ENCODE measurements around the gene HNRNPK. TPM values are rescaled to one million over a fixed set of nuclear protein-coding genes. Genes with fewer than 3 reads are reported as not detected.
A peak's percentile ranks its signal among the peaks of the same experiment; 100 is the strongest.
"Not testable (repeated sequence)": the region's sequence is repeated elsewhere in the genome, so short reads cannot be mapped to it uniquely, and the experiment has no call there.

HNRNPK gene
- total RNA-seq, 1 donor from 2014 or later: 277 TPM

DNA sequence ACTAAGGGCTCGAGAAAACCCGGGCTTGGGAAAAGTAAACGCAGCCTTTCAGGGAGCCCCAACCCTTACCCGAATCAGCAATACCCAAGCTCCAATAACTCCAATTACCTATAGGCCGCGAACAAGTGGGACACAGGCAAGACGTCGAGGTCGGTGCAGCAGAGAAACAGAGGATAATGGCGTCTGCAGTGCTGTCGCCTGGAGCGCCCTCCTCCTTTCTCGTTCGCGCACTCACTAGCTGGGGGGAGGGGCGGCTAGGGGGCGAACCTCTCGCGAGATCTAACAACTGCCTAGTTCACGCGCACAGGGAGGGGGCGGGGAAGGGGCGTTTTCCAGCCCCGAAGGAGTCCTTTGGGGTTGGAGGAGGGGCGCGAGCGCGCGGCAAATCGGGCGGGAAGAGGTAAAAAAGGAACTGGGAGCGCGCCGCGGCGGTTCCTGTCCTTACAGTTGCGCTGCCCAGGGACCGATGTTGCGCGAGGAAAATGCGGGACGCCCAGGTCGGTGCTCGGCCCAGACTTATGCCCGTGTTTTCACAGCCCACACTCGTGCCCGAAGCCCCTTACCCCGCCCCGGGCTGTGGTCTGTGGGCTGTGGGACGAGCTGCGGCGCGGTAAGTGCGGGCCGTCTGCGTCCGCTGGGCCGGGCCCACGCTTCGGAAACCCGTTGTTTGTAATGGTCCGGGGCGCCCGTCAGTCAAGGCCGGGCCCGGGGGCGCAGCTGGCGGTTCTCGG, 545 bp upstream of the HNRNPK start, which contains the start of gene RMI1:
TSS of gene RMI1 (plus strand) at position 411 of the 731 bp plus-strand sequence. CDS start 20,182 bp downstream, outside the sequence.
- peak; percentile 95 for ATAC-seq
- intact Hi-C loops (cut with DNase I): loop anchor here (2.0 kb wide), 2 partner anchors 82 to 190 kb away; no protein-coding TSS in a partner anchor
- DNase-seq (ENCODE audit: missing footprints): peak; percentile 99

DNA sequence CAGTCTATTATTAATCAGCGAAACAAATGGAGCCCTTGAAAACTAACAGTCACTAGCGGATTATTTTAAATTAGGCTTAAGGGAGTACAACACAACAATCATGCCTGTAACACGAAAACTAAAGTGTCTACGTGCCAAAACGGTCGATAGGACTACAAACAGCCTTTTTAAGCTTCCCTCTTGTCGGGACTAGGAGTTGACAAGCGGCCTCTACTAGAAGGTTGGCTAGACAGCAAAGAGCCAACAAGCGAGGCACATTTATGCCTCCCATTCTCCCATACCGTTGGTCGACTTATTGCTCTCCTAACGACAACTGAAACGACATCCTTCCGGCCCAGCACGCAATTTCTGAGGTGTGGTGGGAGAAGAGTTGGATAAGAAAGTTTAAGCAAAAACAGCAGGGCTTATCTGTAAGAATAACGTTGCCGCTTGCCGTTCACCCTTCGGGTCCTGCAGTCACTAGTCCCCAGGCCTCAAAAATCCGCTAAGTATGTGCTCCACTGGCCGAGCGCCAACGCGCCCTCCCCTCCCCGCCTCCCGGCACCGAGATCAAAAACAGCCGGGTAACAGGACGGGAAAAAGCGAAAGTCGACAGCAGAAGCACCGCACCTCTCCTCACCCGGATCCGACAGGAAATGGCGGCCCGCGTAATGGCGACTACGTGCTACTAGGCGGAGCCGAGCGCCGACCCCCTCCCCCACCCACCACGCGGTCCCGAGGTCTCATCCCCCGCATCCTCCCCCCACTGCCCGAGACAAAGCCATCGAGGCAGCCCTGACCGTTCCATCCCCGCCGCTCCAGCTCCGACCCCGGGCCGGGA, 813 bp downstream of the HNRNPK start:
- peak; percentile 94 for DNase-seq (ENCODE audit: missing footprints)
- intact Hi-C loops (cut with DNase I): loop anchor here (2.0 kb wide), 1 partner anchor 22 kb away; a partner anchor contains a TSS
- ATAC-seq: peak; percentile 66

DNA sequence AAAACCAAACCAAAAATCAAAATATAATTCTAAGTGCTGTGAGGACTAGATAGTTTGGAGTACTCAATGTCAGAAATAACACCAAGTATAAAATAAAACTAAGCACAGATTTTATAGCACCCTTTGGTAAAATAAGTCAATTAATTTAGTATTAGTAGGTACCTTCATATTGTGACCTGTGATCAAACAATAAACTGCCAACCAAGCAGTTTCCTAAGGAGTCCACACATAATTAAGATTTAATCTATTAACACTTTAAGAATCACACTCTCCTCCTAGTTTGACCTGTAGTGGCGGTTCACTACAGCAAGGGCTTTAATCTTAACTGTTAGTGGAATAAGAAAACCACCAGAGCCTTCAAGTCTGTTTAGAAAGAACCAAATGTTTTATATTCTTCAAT, 2.8 kb downstream of the HNRNPK start:
- DNase-seq (ENCODE audit: missing footprints) (no peak), ATAC-seq (no peak)
- intact Hi-C loops (cut with DNase I): no loop called here

DNA sequence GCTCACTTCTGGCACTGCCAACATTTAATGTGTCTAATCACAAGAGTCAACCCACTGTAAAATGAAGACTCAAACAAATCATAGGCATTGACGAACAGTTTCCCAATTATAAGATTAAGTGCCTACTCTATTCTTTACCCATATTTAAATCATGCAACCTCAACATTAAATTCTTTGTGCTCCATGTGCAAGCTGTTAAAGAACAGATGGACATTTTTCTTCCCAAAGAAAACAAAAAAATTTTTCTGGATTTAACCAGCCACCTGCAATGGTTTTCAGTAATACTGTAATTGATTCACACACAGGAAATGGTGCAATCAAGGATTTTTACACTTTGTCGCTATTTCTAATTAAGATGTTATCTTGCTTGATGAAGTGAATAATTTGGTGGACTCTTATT, 3.6 kb downstream of the HNRNPK start:
- intact Hi-C loops (cut with DNase I): no loop called here
- DNase-seq (ENCODE audit: missing footprints) (no peak), ATAC-seq (no peak)

DNA sequence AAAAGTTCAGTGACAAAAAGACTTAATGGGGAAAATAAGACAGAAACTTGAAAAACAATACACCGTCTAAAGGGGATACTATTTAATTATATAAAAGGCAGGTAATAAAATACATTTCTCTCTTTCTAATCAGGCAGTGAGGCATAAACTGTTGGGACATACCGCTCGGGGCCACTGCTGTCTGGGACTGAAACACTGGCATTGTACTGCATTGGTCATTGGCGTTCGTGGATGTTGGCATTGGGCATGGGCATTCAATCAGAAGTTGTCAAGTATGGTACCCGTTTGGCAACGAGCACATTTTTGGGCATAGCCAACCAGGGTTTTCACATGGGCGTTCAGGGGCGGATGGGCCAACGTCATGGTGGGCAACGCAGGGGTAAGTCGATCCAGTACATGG, 4.7 kb downstream of the HNRNPK start:
- intact Hi-C loops (cut with DNase I): no loop called here
- DNase-seq (ENCODE audit: missing footprints) (no peak), ATAC-seq (no peak)

DNA sequence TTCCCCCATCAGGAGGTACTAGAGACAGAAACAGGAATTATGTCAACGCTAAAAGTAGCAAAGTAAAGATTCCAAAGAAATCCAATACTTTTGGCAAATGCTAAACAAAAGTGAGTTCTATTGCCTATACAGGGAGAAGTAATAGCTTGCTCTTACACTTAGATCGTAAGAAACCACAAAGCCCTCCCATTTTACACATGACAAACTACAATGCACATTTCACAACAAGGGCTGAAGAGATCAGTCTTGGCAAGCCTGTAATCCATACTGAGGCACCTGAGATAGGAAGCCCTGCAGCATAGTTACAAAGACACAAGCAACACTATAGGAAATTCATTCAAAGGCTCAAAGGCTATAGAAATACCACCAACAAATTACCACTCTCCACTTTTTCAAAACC, 7.7 kb downstream of the HNRNPK start:
- ATAC-seq: no peak
- intact Hi-C loops (cut with DNase I): no loop called here
- DNase-seq (ENCODE audit: missing footprints): no peak

DNA sequence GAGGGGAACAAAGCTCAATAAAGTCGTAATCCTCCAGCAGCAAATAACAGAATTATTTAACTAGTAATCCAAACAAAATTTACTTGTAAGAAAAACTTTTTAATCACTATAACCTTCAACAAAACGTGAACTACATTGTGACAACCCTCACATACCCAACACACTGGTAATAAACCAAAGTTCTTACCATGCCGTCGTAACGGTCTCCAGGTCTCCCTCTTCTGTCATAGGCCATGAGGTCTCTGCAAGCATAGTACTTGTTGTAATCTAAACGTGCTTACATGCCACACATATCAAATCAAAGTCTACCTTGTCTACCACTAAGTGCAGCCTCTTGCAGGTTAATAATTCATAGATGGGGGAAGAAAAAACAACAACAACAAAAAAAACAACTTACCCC, 8.5 kb downstream of the HNRNPK start:
- DNase-seq (ENCODE audit: missing footprints) (no peak), ATAC-seq (no peak)
- intact Hi-C loops (cut with DNase I): no loop called here

DNA sequence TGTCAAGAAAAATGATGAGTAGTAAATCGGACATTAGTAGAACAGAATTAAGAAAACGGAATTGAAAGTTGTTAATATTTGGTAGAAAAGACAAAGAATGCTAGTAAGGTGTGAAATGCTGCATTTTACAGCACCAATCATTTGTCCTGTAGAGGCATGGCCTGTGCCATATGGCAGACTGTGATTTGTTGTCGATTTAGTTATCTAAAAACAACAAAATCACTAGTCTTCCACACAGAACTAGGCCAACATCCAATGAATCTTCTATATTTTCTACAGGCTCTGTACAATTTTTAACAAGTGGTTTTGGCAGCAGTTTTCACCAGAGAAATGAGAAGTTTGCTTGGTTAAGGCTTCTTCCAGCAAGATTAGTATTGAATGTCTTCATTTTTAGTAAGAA, 10.4 kb downstream of the HNRNPK start:
- no peak for DNase-seq (ENCODE audit: missing footprints)
- ATAC-seq: no peak
- intact Hi-C loops (cut with DNase I): no loop called here

DNA sequence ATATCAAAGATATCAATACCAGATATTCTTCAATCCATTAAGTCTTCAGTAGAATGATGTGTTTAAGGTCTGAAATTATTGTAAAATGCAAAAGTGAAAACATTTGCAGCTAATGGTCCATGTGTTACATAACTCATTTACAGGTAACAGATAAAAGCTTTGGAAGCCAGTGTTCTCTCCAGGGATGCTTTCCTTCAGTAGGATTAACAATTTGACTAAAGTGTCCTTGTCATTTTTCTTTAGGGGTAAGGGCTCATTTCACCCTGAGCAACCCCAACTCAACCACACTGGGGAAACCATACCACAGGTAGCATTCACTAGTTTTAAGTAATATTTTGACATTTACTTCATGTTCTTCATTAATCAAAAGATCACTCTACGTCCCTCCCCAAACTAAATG, 12.9 kb downstream of the HNRNPK start:
- no peak for ATAC-seq

DNA sequence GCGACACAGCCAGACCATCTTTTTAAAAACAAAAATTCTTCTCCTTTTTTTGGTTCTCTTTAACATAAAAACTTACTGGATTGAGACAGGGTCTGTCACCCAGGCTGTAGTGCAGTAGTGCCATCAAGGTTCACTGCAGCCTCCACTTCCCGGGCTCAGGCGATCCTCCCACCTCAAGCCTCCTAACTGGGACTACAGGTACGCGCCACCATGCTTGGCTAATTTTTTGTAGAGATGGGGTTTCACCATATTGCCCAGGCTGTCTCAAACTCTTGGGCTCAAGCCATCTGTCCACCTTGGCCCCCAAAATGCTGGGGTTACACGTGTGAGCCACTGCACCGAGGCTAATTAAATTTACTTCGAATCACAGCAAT, 13.8 kb downstream of the HNRNPK start:
- peak; percentile 14 for ATAC-seq
- no peak for DNase-seq (ENCODE audit: missing footprints)
- intact Hi-C loops (cut with DNase I): no loop called here

More for the DNA sequence above, 12.9 kb downstream of the HNRNPK start:
- DNase-seq (ENCODE audit: missing footprints): no peak
- intact Hi-C loops (cut with DNase I): no loop called here

DNA sequence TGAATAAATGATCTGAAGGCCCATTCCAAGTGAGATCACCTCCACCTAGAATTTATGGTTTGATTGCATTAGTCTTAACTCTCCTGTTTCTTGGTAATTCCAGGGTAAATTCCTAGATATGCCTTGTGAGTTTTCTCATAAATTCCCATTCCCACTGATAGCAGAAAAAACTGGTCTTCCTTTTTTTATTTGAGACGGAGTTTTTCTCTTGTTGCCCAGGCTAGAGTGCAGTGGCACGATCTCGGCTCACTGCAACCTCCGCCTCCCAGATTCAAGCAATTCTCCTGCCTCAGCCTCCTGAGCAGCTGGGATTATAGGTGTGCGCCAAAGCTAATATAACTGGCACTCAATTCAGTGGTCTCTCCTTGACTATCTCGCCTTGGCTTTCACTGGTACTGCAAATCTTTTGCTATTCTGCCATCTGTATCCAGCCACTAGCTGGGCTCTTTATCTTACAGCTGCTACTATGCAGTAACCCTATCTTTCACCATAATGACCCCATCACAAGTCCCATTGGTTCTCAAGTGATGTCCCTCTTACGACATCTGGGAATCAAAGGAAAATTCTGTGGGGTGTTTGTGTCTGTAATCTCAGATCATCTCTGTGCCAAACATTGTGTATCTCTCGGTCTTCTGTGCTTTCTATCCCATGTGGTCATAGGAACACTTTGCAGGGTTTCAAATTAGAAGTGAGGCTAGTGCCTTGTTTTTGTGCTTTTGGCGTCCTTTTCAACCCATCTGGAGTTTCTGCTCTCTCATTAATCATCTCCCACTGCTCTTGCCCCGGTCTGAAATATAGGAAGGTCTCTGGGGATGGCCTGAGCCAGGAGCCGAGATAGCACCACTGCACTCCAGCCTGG, 14.4 kb downstream of the HNRNPK start:
- DNase-seq (ENCODE audit: missing footprints) (no peak), ATAC-seq (peak; percentile 72)
- intact Hi-C loops (cut with DNase I): no loop called here

DNA sequence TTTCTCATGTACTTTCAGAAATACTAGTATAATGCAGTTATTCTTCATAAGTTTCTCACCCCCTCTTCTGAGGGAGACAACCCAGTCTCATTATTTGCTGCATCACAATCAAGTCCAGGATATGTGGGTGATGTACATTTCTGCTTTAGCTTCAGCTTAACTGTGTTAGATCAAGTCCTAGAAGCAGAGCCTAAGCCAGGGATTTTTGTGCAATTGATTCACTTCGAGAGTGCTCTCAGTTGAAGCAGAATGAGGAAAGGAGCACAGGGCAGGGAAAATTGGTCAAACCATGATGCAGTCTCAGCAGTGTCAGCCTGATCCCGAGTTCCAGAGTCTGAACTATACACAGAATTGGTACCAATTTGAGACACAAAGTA, 15.1 kb downstream of the HNRNPK start:
- DNase-seq (ENCODE audit: missing footprints) (no peak), ATAC-seq (peak; percentile 27)
- intact Hi-C loops (cut with DNase I): no loop called here

DNA sequence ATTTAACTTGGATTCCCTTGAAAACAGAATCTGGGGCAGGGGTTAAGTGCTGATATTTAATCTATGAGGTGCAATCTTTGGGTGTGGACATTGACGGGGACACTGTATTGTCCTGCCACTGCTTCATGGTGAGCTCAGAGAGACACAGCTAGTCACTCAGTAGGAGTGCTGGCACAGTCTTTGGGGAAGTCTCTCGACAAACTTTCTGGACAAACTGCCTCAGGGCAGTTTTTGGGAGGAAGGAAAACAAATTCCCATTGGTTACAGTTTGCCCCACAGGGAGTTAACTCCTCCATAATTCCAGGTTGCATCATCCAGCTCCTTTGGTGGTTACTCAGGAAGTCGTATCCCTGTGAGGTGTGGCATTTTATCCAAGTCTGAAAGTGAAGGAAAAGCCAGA, 17.9 kb downstream of the HNRNPK start:
- DNase-seq (ENCODE audit: missing footprints): no peak
- intact Hi-C loops (cut with DNase I): no loop called here
- no peak for ATAC-seq

DNA sequence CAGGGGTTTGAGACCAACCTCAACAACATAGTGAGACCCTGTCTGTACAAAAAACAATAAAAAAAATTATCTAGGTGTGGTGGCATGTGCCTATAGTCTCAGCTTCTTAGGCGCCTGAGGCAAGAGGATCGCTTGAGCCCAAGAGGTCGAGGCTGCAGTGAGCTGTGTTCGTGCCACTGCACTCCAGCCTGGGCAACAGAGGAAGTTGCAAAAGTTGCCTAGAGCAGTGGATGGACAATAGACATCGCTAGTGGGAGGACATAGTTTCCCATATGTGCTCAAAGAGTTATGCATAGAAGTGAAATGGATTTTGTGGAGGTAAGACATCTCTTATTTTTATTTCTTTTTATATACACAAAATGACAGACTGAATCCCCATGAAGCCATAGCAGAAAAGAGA, 19.0 kb downstream of the HNRNPK start:
- DNase-seq (ENCODE audit: missing footprints): no peak
- intact Hi-C loops (cut with DNase I): no loop called here
- no peak for ATAC-seq

DNA sequence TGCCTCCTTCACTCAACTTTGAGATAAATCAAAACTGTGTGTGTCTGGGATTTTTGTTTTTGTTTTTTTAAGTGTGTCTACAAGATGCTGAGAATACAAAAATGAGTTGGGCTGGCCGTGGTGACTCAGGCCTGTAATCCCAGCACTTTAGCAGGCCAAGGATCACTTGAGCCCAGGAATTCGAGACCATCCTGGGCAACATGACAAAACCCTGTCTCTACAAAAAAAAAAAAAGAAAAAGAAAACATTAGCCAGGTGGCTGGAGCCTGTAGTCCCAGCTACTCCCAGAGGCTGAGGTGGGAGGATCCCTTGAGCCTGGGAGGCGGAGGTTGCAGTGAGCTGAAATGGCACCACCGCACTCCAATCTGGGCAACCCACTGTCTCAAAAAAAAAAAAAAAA, 21.0 kb downstream of the HNRNPK start:
- no peak for DNase-seq (ENCODE audit: missing footprints)
- intact Hi-C loops (cut with DNase I): no loop called here
- ATAC-seq: no peak

DNA sequence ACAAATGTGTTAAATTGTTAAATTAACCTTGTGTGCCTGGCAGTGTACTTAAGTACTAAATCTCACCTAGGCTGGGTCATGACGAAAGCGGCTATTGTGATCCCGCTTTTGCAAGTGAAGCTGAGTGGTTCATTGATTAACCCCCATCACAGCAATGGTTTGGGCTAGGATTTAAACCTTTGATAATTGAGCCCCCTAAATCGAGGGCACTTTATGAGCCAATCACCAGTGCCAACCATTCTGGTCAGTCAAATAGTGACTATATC, 22.8 kb downstream of the HNRNPK start:
- intact Hi-C loops (cut with DNase I): loop anchor here (2.0 kb wide), 1 partner anchor 22 kb away; no protein-coding TSS in a partner anchor
- ATAC-seq: no peak
- DNase-seq (ENCODE audit: missing footprints): no peak

DNA sequence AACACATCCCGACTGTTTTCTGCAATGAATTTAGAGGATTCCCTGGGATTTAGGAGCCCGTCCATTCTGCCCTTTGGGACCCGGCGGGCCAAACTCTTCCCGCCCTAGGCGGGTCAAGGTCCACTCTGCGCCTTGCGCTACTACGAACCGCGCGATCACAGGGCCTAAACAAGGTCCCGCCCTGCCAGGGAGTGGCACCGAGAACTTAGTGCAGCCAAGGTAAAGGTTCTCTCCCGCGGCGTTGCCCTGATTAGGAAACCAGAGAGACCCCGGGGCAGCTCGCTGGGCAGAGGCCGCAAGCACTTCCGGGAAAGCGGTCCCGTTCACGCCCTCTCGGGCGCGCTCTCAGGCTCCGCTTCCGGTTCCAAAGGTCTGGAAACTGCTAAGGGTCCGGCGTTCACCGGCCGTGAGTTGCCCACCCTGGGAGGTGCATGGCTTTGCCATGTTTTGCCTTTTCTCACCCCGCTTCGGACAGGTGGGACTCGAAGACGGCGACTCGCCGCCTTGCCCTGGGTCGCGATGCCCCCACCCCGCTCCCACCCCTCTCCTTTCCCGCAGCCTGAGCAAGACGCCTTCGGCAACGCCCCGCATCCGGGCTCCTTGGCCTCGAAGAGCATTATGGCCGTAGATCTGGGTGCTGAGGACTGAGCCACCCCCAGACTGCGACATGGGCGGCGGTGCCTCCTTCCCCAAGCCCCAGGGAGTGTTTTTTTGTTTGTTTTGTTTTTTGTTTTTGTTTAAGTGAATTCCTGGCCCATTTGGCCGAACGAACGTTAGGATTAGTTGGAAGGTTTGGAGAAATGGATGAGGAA, 23.4 kb downstream of the HNRNPK start:
- ATAC-seq (peak; percentile 93), DNase-seq (ENCODE audit: missing footprints) (peak; percentile 89)
- intact Hi-C loops (cut with DNase I): loop anchor here (2.0 kb wide), 1 partner anchor 22 kb away; no protein-coding TSS in a partner anchor

DNA sequence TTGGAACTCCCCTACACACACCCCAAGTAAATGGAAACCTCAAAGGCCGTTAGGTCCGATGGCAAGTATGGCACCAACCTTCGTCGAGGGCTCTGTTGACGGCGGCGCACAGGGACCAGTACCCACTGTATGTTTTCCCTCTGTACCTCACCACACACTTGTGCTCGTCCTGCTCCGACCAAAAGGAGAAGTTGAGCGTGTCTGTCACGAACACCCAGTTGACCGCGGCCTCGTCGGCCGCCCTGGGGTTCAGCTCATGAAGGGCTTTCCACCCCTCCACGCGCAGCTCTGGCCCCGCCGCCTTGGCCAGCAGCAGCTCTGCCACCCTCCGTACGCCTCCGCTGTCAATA, 24.0 kb downstream of the HNRNPK start:
- ATAC-seq: peak; percentile 54
- DNase-seq (ENCODE audit: missing footprints): peak; percentile 84
- intact Hi-C loops (cut with DNase I): loop anchor here (2.0 kb wide), 1 partner anchor 23 kb away; no protein-coding TSS in a partner anchor

DNA sequence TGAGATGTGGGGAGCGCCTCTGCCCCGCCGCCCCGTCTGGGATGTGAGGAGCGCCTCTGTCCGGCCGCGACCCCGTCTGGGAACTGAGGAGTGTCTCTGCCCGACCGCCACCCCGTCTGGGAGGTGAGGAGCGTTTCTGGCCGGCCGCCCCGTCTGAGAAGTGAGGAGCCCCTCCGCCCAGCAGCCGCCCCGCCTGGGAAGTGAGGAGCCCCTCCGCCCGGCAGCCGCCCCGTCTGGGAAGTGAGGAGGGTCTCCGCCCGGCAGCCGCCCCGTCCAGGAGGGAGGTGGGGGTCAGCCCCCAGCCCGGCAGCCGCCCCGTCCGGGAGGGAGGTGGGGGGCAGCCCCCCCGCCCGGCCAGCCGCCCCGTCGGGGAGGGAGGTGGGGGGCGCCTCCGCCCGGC, 31.9 kb downstream of the HNRNPK start:
- ATAC-seq; DNase-seq (ENCODE audit: missing footprints); intact Hi-C loops (cut with DNase I): not testable (repeated sequence)

Measured in Right ventricle myocardium inferior (tissue), 1 donor.